OCI-LY3 (cell line): ENCODE data around the gene RIBC2.

Source experiments
- H2AFZ ChIP-seq: fragments of 200-600, 300-600 bp; shearing (Covaris generic); 2 replicates; pipeline ENCODE4 v1.6.0; 2014; ENCODE audit warnings: antibody characterized with exemption, low read depth, low read length
- H3K27ac ChIP-seq: fragments of 200-600, 300-600 bp; sonication (generic); 2 replicates; pipeline ENCODE4 v1.5.1; 2014; ENCODE audit warnings: mild to moderate bottlenecking, low read length, moderate library complexity, mixed read lengths
- H3K27me3 ChIP-seq: fragments of 200-600, 300-600 bp; sonication (generic); 2 replicates; pipeline ENCODE4 v1.6.1; 2014; ENCODE audit warnings: low read depth, low read length, mixed read lengths
- H3K36me3 ChIP-seq: fragments of 200-600, 300-600 bp; sonication (generic); replicated peaks from 2 replicates; pipeline ENCODE3; 2014; ENCODE audit warnings: low read depth, low read length, mixed read lengths
- H3K4me1 ChIP-seq: fragments of 300-600, 200-600 bp; sonication (generic); 2 replicates; pipeline ENCODE4 v1.6.1; 2014; ENCODE audit warnings: low read length, mixed read lengths
- H3K4me2 ChIP-seq: fragments of 200-600, 300-600 bp; sonication (generic); 2 replicates; pipeline ENCODE4 v1.6.1; 2014; ENCODE audit warnings: low read length, mixed read lengths
- H3K4me3 ChIP-seq: fragments of 300-600, 200-600 bp; sonication (generic); 2 replicates; pipeline ENCODE4 v1.5.1; 2014; ENCODE audit warnings: antibody characterized with exemption, mild to moderate bottlenecking, low read length, moderate library complexity
- H3K79me2 ChIP-seq: fragments of 300-600, 200-600 bp; shearing (Covaris generic); 2 replicates; pipeline ENCODE4 v1.6.1; 2014; ENCODE audit warnings: mild to moderate bottlenecking, low read length, mixed read lengths
- H3K9ac ChIP-seq: fragments of 300-600, 200-600 bp; shearing (Covaris generic); 2 replicates; pipeline ENCODE4 v1.6.0; 2014; ENCODE audit warnings: mild to moderate bottlenecking, low read length, moderate library complexity
- H3K9me3 ChIP-seq: fragments of 200-600, 300-600 bp; shearing (Covaris generic); 2 replicates; pipeline ENCODE4 v1.6.1; 2014; ENCODE audit warnings: low read length, mixed read lengths; ENCODE audit not compliant: insufficient read depth
- H4K20me1 ChIP-seq: fragments of 200-600, 300-600 bp; sonication (generic); 2 replicates; pipeline ENCODE4 v1.6.1; 2016; ENCODE audit warnings: low read length, mixed read lengths; ENCODE audit not compliant: insufficient read depth
- CTCF ChIP-seq: fragments of 200-600, 300-600 bp; sonication (generic); IDR thresholded peaks from 2 replicates; pipeline ENCODE4 v1.5.1; 2014; ENCODE audit warnings: antibody characterized with exemption, low read length, low read depth
- EZH2phosphoT487 ChIP-seq: fragments of 200-600 bp; shearing (Covaris generic); IDR thresholded peaks from 2 replicates; pipeline ENCODE4 v1.6.1; 2018; ENCODE audit warnings: antibody characterized with exemption, mixed run types, low read depth

RIBC2 gene

GRCh38 chr22:45413013-45413367 is 503 bp upstream of the RIBC2 start:
- no peak overlapping the region for H3K9ac ChIP-seq
- H3K4me2 ChIP-seq = no peak overlapping the region
- H4K20me1 ChIP-seq = no peaks in the 10 kb centered on the region
- H2AFZ ChIP-seq = no peak overlapping the region
- H3K36me3 ChIP-seq = no peaks in the 10 kb centered on the region
- H3K4me3 ChIP-seq = no peak overlapping the region
- no peaks in the 10 kb centered on the region for H3K79me2 ChIP-seq
- H3K27ac ChIP-seq = no peak overlapping the region
- no peaks in the 10 kb centered on the region for H3K4me1 ChIP-seq
- no peak for TF ChIP-seq EZH2phosphoT487
- TF ChIP-seq CTCF = no peak
- no peaks in the 10 kb centered on the region for H3K9me3 ChIP-seq
- peaks cover 18% of the 10 kb centered on the region for H3K27me3 ChIP-seq

- Histone ChIP-seq H3K27me3 (peaks cover 22% of the 10 kb centered on the region), H3K4me3 (no peak overlapping the region), H3K79me2 (no peaks in the 10 kb centered on the region), H2AFZ (no peak overlapping the region), H3K9ac (no peak overlapping the region), H3K4me1 (peaks cover 6% of the 10 kb centered on the region), H3K27ac (no peak overlapping the region), H3K4me2 (no peak overlapping the region), H3K36me3 (no peaks in the 10 kb centered on the region), H4K20me1 (no peaks in the 10 kb centered on the region), H3K9me3 (no peaks in the 10 kb centered on the region)
- no peak for TF ChIP-seq EZH2phosphoT487
- no peak for TF ChIP-seq CTCF
Observed at GRCh38 chr22:45418056-45418769, 4.7 kb downstream of the RIBC2 start.

DNA sequence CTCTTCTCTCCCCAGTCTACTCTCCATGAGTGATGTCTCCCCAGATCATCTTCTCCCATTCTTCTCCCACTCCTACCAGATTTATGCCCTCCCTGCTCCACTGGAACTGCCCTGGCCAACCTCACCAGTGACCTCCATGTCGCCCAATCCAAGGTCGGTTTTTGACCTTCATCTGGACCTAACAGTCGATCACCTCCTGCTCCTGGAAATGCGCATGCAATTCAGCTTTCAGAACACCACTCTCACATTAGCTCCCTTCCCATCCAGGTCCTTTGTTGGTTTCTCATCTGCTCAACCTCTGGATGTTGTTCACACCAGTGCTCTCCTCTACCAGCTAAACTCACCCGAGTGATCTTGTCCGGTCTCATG is 5.3 kb downstream of the RIBC2 start:
- TF ChIP-seq EZH2phosphoT487 = no peak
- Histone ChIP-seq H4K20me1 (no peaks in the 10 kb centered on the region), H3K4me1 (peaks cover 6% of the 10 kb centered on the region), H3K36me3 (no peaks in the 10 kb centered on the region), H3K27ac (no peak overlapping the region), H2AFZ (no peak overlapping the region), H3K4me2 (no peak overlapping the region), H3K27me3 (peaks cover 22% of the 10 kb centered on the region), H3K9ac (no peak overlapping the region), H3K4me3 (no peak overlapping the region), H3K79me2 (no peaks in the 10 kb centered on the region), H3K9me3 (no peaks in the 10 kb centered on the region)

GRCh38 chr22:45420011-45420410 is 6.5 kb downstream of the RIBC2 start:
- Histone ChIP-seq H2AFZ (no peak overlapping the region), H3K79me2 (no peaks in the 10 kb centered on the region), H3K27ac (no peak overlapping the region), H3K36me3 (no peaks in the 10 kb centered on the region), H3K4me2 (no peak overlapping the region), H3K4me1 (peaks cover 6% of the 10 kb centered on the region), H3K4me3 (no peak overlapping the region), H3K9me3 (no peaks in the 10 kb centered on the region), H3K9ac (no peak overlapping the region), H4K20me1 (no peaks in the 10 kb centered on the region), H3K27me3 (peaks cover 17% of the 10 kb centered on the region)
- TF ChIP-seq CTCF (no peak), EZH2phosphoT487 (no peak)
